Activated CD4-positive, alpha-beta T cell treated with anti-CD3 and anti-CD28 coated beads, Interleukin-2, amount 10 ng/mL, durations not matched to agents 7 days and 5 days (primary cell): ENCODE measurements around the gene RAC2. TPM values are rescaled to one million over a fixed set of nuclear protein-coding genes. Genes with fewer than 3 reads are reported as not detected.

Experiments
- CTCF ChIA-PET: fragments of 350-600 bp; sonication (Branson Sonifier 250); formaldehyde crosslinking; loops from one replicate; lab custom pipeline; 2021; ENCODE audit warnings: antibody characterized with exemption; lab: Charles Lee
- POLR2A ChIA-PET: fragments of 350-600 bp; sonication (Branson Sonifier 250); formaldehyde crosslinking; loops from one replicate; lab custom pipeline; 2021; ENCODE audit warnings: antibody characterized with exemption; lab: Charles Lee
- DNase-seq: peaks from one replicate; pipeline ENCODE4 v3.0.0-alpha.2; 2020
- H3K27ac Mint-ChIP-seq: one replicate; pipeline ENCODE4 v1.8.0; 2021; ENCODE audit warnings: mild to moderate bottlenecking, moderate library complexity, mixed read lengths
- H3K27me3 Mint-ChIP-seq: one replicate; pipeline ENCODE4 v1.8.0; 2021; ENCODE audit warnings: mixed read lengths
- H3K36me3 Mint-ChIP-seq: one replicate; pipeline ENCODE4 v1.8.0; 2021; ENCODE audit warnings: low read depth, mixed read lengths
- H3K4me1 Mint-ChIP-seq: one replicate; pipeline ENCODE4 v1.8.0; 2021; ENCODE audit warnings: mixed read lengths
- H3K4me3 Mint-ChIP-seq: one replicate; pipeline ENCODE4 v1.8.0; 2021; ENCODE audit warnings: mild to moderate bottlenecking, moderate library complexity, mixed read lengths
- H3K9me3 Mint-ChIP-seq: one replicate; pipeline ENCODE4 v1.8.0; 2021; ENCODE audit warnings: mixed read lengths
- total RNA-seq, 2 experiments: library from RNA; stranded (reverse); gene quantifications; one replicate each; pipeline ENCODE4 v1.2.3, GENCODE V29; 2021

Gene RAC2
- total RNA-seq, 2 experiments from 2014 or later = 1,015 to 1,117 TPM

GRCh38 chr22:37283393-37283937 lies 39.4 kb upstream of the RAC2 start:
- ChIA-PET CTCF (interaction anchor here (0.8 to 2.9 kb wide), 10 partner anchors 10 to 284 kb away, joined by 3 to 16 read pairs (median 6); partner anchors contain the start of gene RAC2), POLR2A (interaction anchor here (0.5 to 0.7 kb wide), 3 partner anchors 26 to 860 kb away, joined by 3 to 4 read pairs (median 3); no protein-coding TSS in a partner anchor)
- no peaks in the 10 kb centered on the region for H3K27me3 Mint-ChIP-seq

GRCh38 chr22:37282385-37282677 lies 38.3 kb upstream of the RAC2 start, which contains the start of gene CYTH4:
CYTH4 (plus strand) TSS chr22:37282508; CDS start chr22:37282570, 62 bp downstream.
- CTCF ChIA-PET = interaction anchor here (0.5 to 2.9 kb wide), 12 partner anchors 9 to 876 kb away, joined by 3 to 16 read pairs (median 3); partner anchors contain the start of gene RAC2
- peak; percentile 85 for DNase-seq
- H3K4me3 Mint-ChIP-seq = peak within 1 kb of the TSS; percentile 89
- peaks cover 41% of the 10 kb centered on the region for H3K36me3 Mint-ChIP-seq
- no peaks in the 10 kb centered on the region for H3K9me3 Mint-ChIP-seq
- peak within 1 kb of the TSS; percentile 94 for H3K27ac Mint-ChIP-seq
- POLR2A ChIA-PET = interaction anchor here (1.2 kb wide), 1 partner anchor 40 kb away, joined by 4 read pairs; no protein-coding TSS in a partner anchor
- peaks cover 58% of the 10 kb centered on the region for H3K4me1 Mint-ChIP-seq
- no peaks in the 10 kb centered on the region for H3K27me3 Mint-ChIP-seq

More at GRCh38 chr22:37283393-37283937, 39.4 kb upstream of the RAC2 start:
- H3K27ac Mint-ChIP-seq = peak overlapping the region; percentile 94
- DNase-seq = peak; percentile 68
- H3K9me3 Mint-ChIP-seq = no peaks in the 10 kb centered on the region
- H3K4me1 Mint-ChIP-seq = peaks cover 60% of the 10 kb centered on the region
- H3K4me3 Mint-ChIP-seq = peak overlapping the region; percentile 89
- peaks cover 47% of the 10 kb centered on the region for H3K36me3 Mint-ChIP-seq

- peak overlapping the region; percentile 94 for H3K27ac Mint-ChIP-seq
- ChIA-PET POLR2A (interaction anchor here (1.2 kb wide), 1 partner anchor 40 kb away, joined by 4 read pairs; no protein-coding TSS in a partner anchor), CTCF (interaction anchor here (0.8 to 2.9 kb wide), 13 partner anchors 9 to 581 kb away, joined by 3 to 16 read pairs (median 3); partner anchors contain the start of gene RAC2)
- H3K36me3 Mint-ChIP-seq = peaks cover 35% of the 10 kb centered on the region
- peak overlapping the region; percentile 89 for H3K4me3 Mint-ChIP-seq
- no peak for DNase-seq
- H3K9me3 Mint-ChIP-seq = no peaks in the 10 kb centered on the region
- H3K4me1 Mint-ChIP-seq = peaks cover 55% of the 10 kb centered on the region
- H3K27me3 Mint-ChIP-seq = no peaks in the 10 kb centered on the region
Measured at GRCh38 chr22:37281646-37282384, 37.7 kb upstream of the RAC2 start.

GRCh38 chr22:37281195-37281594 lies 37.1 kb upstream of the RAC2 start:
- H3K4me3 Mint-ChIP-seq = peak overlapping the region; percentile 89
- ChIA-PET POLR2A (no interaction called here), CTCF (interaction anchor here (1.0 to 2.9 kb wide), 7 partner anchors 8 to 582 kb away, joined by 3 to 16 read pairs (median 3); no protein-coding TSS in a partner anchor)
- H3K27me3 Mint-ChIP-seq = no peaks in the 10 kb centered on the region
- no peak for DNase-seq
- H3K4me1 Mint-ChIP-seq = peaks cover 54% of the 10 kb centered on the region
- H3K36me3 Mint-ChIP-seq = peaks cover 29% of the 10 kb centered on the region
- H3K9me3 Mint-ChIP-seq = no peaks in the 10 kb centered on the region
- no peak overlapping the region for H3K27ac Mint-ChIP-seq

GRCh38 chr22:37280718-37281117 lies 36.6 kb upstream of the RAC2 start:
- ChIA-PET CTCF (interaction anchor here (1.0 to 2.9 kb wide), 4 partner anchors 43 to 583 kb away, joined by 3 to 8 read pairs (median 4); no protein-coding TSS in a partner anchor), POLR2A (no interaction called here)
- Mint-ChIP-seq H3K4me3 (no peak overlapping the region), H3K27me3 (no peaks in the 10 kb centered on the region), H3K36me3 (peaks cover 24% of the 10 kb centered on the region), H3K4me1 (peaks cover 54% of the 10 kb centered on the region), H3K27ac (no peak overlapping the region), H3K9me3 (no peaks in the 10 kb centered on the region)
- no peak for DNase-seq

- H3K4me3 Mint-ChIP-seq = no peak overlapping the region
- no peak for DNase-seq
- H3K9me3 Mint-ChIP-seq = no peaks in the 10 kb centered on the region
- no peak overlapping the region for H3K27ac Mint-ChIP-seq
- peaks cover 17% of the 10 kb centered on the region for H3K36me3 Mint-ChIP-seq
- POLR2A ChIA-PET = no interaction called here
- CTCF ChIA-PET = interaction anchor here (0.7 to 1.8 kb wide), 6 partner anchors 10 to 201 kb away, joined by 3 to 5 read pairs (median 4); no protein-coding TSS in a partner anchor
- no peaks in the 10 kb centered on the region for H3K27me3 Mint-ChIP-seq
- peaks cover 56% of the 10 kb centered on the region for H3K4me1 Mint-ChIP-seq
Measured at GRCh38 chr22:37279331-37280181, 35.5 kb upstream of the RAC2 start.

GRCh38 chr22:37278261-37278660 lies 34.2 kb upstream of the RAC2 start:
- POLR2A ChIA-PET = no interaction called here

GRCh38 chr22:37277384-37277783 lies 33.3 kb upstream of the RAC2 start:
- Mint-ChIP-seq H3K9me3 (no peaks in the 10 kb centered on the region), H3K27me3 (no peaks in the 10 kb centered on the region), H3K4me3 (no peak overlapping the region), H3K4me1 (peaks cover 60% of the 10 kb centered on the region), H3K27ac (no peak overlapping the region), H3K36me3 (peaks cover 2% of the 10 kb centered on the region)
- DNase-seq = no peak
- POLR2A ChIA-PET = no interaction called here
- CTCF ChIA-PET = interaction anchor here (0.6 to 1.2 kb wide), 7 partner anchors 9 to 1474 kb away, joined by 3 to 5 read pairs (median 4); no protein-coding TSS in a partner anchor

More at GRCh38 chr22:37278261-37278660, 34.2 kb upstream of the RAC2 start:
- Mint-ChIP-seq H3K4me3 (no peak overlapping the region), H3K4me1 (peaks cover 56% of the 10 kb centered on the region), H3K36me3 (peaks cover 8% of the 10 kb centered on the region), H3K27ac (no peak overlapping the region), H3K9me3 (no peaks in the 10 kb centered on the region), H3K27me3 (no peaks in the 10 kb centered on the region)
- CTCF ChIA-PET = interaction anchor here (1.0 to 1.8 kb wide), 3 partner anchors 13 to 26 kb away, joined by 3 to 5 read pairs (median 4); no protein-coding TSS in a partner anchor
- no peak for DNase-seq

- ChIA-PET CTCF (interaction anchor here (1.0 to 2.3 kb wide), 4 partner anchors 9 to 16 kb away, joined by 3 to 6 read pairs (median 4); no protein-coding TSS in a partner anchor), POLR2A (no interaction called here)
- Mint-ChIP-seq H3K27me3 (no peaks in the 10 kb centered on the region), H3K4me1 (peaks cover 60% of the 10 kb centered on the region), H3K36me3 (peaks cover 2% of the 10 kb centered on the region), H3K4me3 (no peak overlapping the region), H3K27ac (peak overlapping the region; percentile 46), H3K9me3 (no peaks in the 10 kb centered on the region)
- no peak for DNase-seq
Measured at GRCh38 chr22:37276776-37277175, 32.7 kb upstream of the RAC2 start.

- no peaks in the 10 kb centered on the region for H3K9me3 Mint-ChIP-seq
- peak; percentile 34 for DNase-seq
- H3K4me1 Mint-ChIP-seq = peaks cover 52% of the 10 kb centered on the region
- CTCF ChIA-PET = interaction anchor here (0.6 to 2.3 kb wide), 2 partner anchors 15 to 239 kb away, joined by 3 to 6 read pairs; no protein-coding TSS in a partner anchor
- H3K27me3 Mint-ChIP-seq = peaks cover 3% of the 10 kb centered on the region
- H3K27ac Mint-ChIP-seq = no peak overlapping the region
- H3K4me3 Mint-ChIP-seq = no peak overlapping the region
- H3K36me3 Mint-ChIP-seq = peaks cover 2% of the 10 kb centered on the region
- POLR2A ChIA-PET = no interaction called here
Measured at GRCh38 chr22:37275622-37276021, 31.6 kb upstream of the RAC2 start.

GRCh38 chr22:37275134-37275533 lies 31.1 kb upstream of the RAC2 start:
- POLR2A ChIA-PET = no interaction called here
- H3K27me3 Mint-ChIP-seq = peaks cover 7% of the 10 kb centered on the region
- CTCF ChIA-PET = interaction anchor here (0.6 to 2.3 kb wide), 3 partner anchors 15 to 239 kb away, joined by 3 to 6 read pairs (median 3); no protein-coding TSS in a partner anchor
- no peak for DNase-seq
- no peaks in the 10 kb centered on the region for H3K9me3 Mint-ChIP-seq
- no peak overlapping the region for H3K4me3 Mint-ChIP-seq
- peaks cover 55% of the 10 kb centered on the region for H3K4me1 Mint-ChIP-seq
- peak overlapping the region; percentile 57 for H3K27ac Mint-ChIP-seq
- H3K36me3 Mint-ChIP-seq = peaks cover 2% of the 10 kb centered on the region
